ENCODE results near the gene RNF7. TPM values are rescaled to one million over a fixed set of nuclear protein-coding genes. Genes with fewer than 3 reads are reported as not detected.

RNF7 gene
- total RNA-seq: 23.2 and 24.0 TPM in 2 replicates

DNA sequence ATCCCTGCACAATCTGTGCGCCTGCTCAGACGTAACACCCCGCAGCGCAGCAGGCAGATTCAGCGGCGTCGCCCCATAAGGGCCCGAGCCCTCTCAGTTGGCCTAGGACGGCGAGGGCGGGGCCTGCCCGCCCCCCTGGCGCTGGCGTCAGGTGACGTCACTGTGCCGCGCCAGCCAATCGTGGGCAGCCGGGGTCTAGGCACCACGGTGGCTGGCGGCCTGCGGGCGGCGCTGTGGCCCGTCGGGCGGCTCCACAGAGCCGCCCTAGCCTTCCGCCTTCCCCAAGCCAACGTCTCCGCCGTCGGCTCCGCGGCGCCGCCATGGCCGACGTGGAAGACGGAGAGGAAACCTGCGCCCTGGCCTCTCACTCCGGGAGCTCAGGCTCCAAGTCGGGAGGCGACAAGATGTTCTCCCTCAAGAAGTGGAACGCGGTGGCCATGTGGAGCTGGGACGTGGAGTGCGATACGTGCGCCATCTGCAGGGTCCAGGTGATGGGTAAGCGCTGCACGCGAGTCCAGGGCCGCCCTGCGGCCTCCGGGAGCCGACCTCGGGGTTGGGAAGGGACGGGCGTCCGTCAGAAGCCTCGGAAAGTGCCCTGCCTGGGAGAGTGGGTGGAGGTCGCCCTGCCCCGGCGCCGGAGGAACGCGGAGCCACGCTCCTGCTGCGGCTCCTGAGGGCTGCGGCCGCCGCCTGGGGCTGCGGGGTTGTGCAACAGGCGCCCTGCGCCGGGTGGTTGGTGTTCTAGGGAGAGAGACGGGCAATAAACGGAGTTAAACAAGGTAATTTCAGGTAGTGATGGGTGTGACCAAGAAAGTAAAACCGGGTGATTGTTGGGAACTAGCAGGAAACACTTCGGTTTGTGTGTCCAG is at the start of gene RNF7:
TSS of gene RNF7 (plus strand) at position 277 of the 869 bp plus-strand sequence. CDS start at position 321, 44 bp downstream.

DNA sequence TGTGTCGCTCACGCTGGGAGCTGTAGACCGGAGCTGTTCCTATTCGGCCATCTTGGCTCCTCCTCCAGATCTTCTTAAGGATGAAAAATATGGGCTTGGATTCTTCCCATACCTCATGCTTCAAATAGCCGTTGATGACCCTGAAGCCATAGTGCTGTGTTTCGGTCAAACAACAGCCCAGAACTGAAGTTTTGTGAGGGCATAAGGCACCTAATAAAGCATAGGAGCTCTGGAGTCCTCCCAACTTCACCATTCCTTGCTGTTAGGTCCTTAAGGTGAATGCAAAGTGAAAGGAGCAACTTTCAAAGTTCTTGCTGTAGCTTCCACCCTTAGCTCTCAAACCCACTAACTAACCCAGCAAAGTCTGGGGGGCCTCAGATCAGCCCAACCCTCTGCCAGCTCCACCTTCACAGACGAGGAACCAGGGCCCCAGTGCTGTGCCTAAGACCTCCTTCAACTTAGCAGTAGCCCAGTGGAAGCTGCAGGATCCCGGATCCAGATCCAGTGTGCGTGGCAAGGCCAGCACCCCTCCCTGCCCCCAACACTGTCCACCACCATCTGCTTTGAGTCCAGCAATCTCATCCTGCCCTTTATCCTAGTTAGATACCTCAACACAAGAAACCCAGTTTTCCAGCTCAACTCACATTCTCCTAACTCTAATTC is 25.1 kb downstream of the RNF7 start, which contains the start of gene GRK7:
TSS of gene GRK7 (plus strand) at position 321 of the 663 bp plus-strand sequence. CDS start 14,877 bp downstream, outside the sequence.

Other genes with a start within 250 kb of the RNF7 start
- gene GRK7, start 25.1 kb downstream of the RNF7 start, total RNA-seq: not detected in 2 replicates
- 75.1 and 91.0 TPM in 2 replicates for gene ATP1B3, start 138.3 kb downstream of the RNF7 start, total RNA-seq